Keratinocyte (primary cell): ENCODE measurements around the gene RNU5B-1. TPM values are rescaled to one million over a fixed set of nuclear protein-coding genes. Genes with fewer than 3 reads are reported as not detected.

Experiments
- DNase-seq: peaks from one replicate; pipeline ENCODE4 v3.0.0-alpha.2; 2011; ENCODE audit warnings: low read depth, missing footprints, low spot score
- FAIRE-seq: peaks from 2 replicates; lab custom pipeline; 2011; peaks lifted over from hg19 to GRCh38; lab: Jason Lieb, UNC
- H2AFZ ChIP-seq: 2 replicates; pipeline ENCODE4 v1.6.0; 2012; ENCODE audit warnings: low read length, control low read depth, inconsistent platforms; ENCODE audit not compliant: control insufficient read depth
- H3K27ac ChIP-seq: 2 replicates; pipeline ENCODE4 v1.5.1; 2011; ENCODE audit warnings: low read length; ENCODE audit not compliant: control insufficient read depth, insufficient read depth
- H3K27me3 ChIP-seq: 3 replicates; pipeline ENCODE4 v1.6.0; 2011; ENCODE audit warnings: low read length; ENCODE audit not compliant: control insufficient read depth, insufficient read depth; ENCODE audit errors: extremely low read depth
- H3K36me3 ChIP-seq, 2 experiments: 2 replicates in 1 of 2; 3 replicates in 1 of 2; pipeline ENCODE4 v1.5.1; 2011; ENCODE audit warnings: low read length in 2 of 2, mild to moderate bottlenecking in 1 of 2; ENCODE audit not compliant: control insufficient read depth in 2 of 2, insufficient read depth in 2 of 2; ENCODE audit errors: extremely low read depth in 1 of 2
- H3K4me1 ChIP-seq: 3 replicates; pipeline ENCODE4 v1.5.1; 2011; ENCODE audit warnings: low read length; ENCODE audit not compliant: control insufficient read depth, insufficient read depth; ENCODE audit errors: extremely low read depth
- H3K4me2 ChIP-seq: 3 replicates; pipeline ENCODE4 v1.6.0; 2011; ENCODE audit warnings: low read depth, low read length; ENCODE audit not compliant: control insufficient read depth, insufficient read depth; ENCODE audit errors: extremely low read depth
- H3K4me3 ChIP-seq, 3 experiments: fragments of 200-600 bp in 1 of 3; sonication (generic) in 1 of 3; 2 replicates in 2 of 3; 3 replicates in 1 of 3; pipeline ENCODE4 v1.5.1; 2011 to 2016; ENCODE audit warnings: low read length in 3 of 3, mild to moderate bottlenecking in 3 of 3, control low read depth in 2 of 3, inconsistent platforms in 1 of 3, low read depth in 1 of 3, mixed read lengths in 1 of 3, mixed run types in 1 of 3, moderate library complexity in 1 of 3; ENCODE audit not compliant: control insufficient read depth in 2 of 3, insufficient read depth in 2 of 3; ENCODE audit errors: extremely low read depth in 1 of 3
- H3K79me2 ChIP-seq: 2 replicates; pipeline ENCODE4 v1.6.0; 2012; ENCODE audit warnings: low read length; ENCODE audit not compliant: control insufficient read depth, insufficient read depth
- H3K9ac ChIP-seq: 3 replicates; pipeline ENCODE4 v1.6.0; 2011; ENCODE audit warnings: low read length; ENCODE audit not compliant: control insufficient read depth, insufficient read depth; ENCODE audit errors: extremely low read depth
- H3K9me1 ChIP-seq: 3 replicates; pipeline ENCODE4 v1.6.0; 2011; ENCODE audit warnings: low read length; ENCODE audit not compliant: control insufficient read depth, insufficient read depth; ENCODE audit errors: extremely low read depth
- H3K9me3 ChIP-seq: 2 replicates; pipeline ENCODE4 v1.5.1; 2012; ENCODE audit warnings: low read depth, low read length; ENCODE audit not compliant: control insufficient read depth
- H4K20me1 ChIP-seq: 3 replicates; pipeline ENCODE4 v1.6.0; 2011; ENCODE audit warnings: low read length; ENCODE audit not compliant: control insufficient read depth, insufficient read depth; ENCODE audit errors: extremely low read depth
- CTCF ChIP-seq, 3 experiments: IDR thresholded peaks in 1 of 3; conservative IDR thresholded peaks in 1 of 3; optimal IDR thresholded peaks in 1 of 3; 2 replicates in 2 of 3; 3 replicates in 1 of 3; pipeline versions ENCODE3 to v1.5.1; 2011; ENCODE audit warnings: low read length in 3 of 3, mild to moderate bottlenecking in 3 of 3, moderate library complexity in 2 of 3, control low read depth in 1 of 3, inconsistent platforms in 1 of 3; ENCODE audit not compliant: insufficient read depth in 2 of 3; ENCODE audit errors: extremely low read depth in 1 of 3
- EZH2 ChIP-seq: IDR thresholded peaks from one replicate; pipeline ENCODE4 v1.6.1; 2012; ENCODE audit warnings: inconsistent platforms, mild to moderate bottlenecking, low read length, moderate library complexity
- dilution Hi-C: fragments of 300-500 bp; cut with MboI; formaldehyde crosslinking; loops from one replicate; pipeline ENCODE4 v1.7.0; 2020; ENCODE audit warnings: low sequenced_read_pairs; ENCODE audit not compliant: extremely low pct_ligation_motif_present
- polyA plus RNA-seq, 5 experiments: library from polyadenylated mRNA; depleted of rRNA in 3 of 5; stranded (reverse) in 3 of 5; stranded (forward) in 1 of 5; unstranded in 1 of 5; fragments of >200 nt; gene quantifications; 1 replicate in 1 of 5; 2 replicates in 3 of 5; 3 replicates in 1 of 5; pipeline versions ENCODE4 v1.2.1 to v1.2.3, GENCODE V29; 2011 to 2012; ENCODE audit warnings: missing spikeins in 2 of 5, low read depth in 1 of 5, low replicate concordance in 1 of 5

The RNU5B-1 gene
- polyA plus RNA-seq, 1 donor (not counting 4 experiments of a cell fraction or from before 2014, with no cell fraction given), result not detected

- Histone ChIP-seq H3K4me2 (no peak overlapping the region), H4K20me1 (no peaks in the 10 kb centered on the region), H3K27me3 (peaks cover 30% of the 10 kb centered on the region), H3K79me2 (no peaks in the 10 kb centered on the region), H3K4me3 (no peak overlapping the region), H2AFZ (no peak overlapping the region), H3K4me1 (no peaks in the 10 kb centered on the region), H3K9me1 (no peaks in the 10 kb centered on the region), H3K9me3 (no peaks in the 10 kb centered on the region), H3K27ac (no peak overlapping the region), H3K9ac (no peak overlapping the region), H3K36me3 (no peaks in the 10 kb centered on the region)
- TF ChIP-seq EZH2 (no peak), CTCF (optimal IDR thresholded peaks at IDR 0.05 in 1 of 3, IDR thresholded peaks at IDR 0.05 in 1 of 3, conservative IDR thresholded peaks at IDR 0.05 in 1 of 3; ENCODE audit: extremely low read depth in 1 of 3, insufficient read depth in 2 of 3, low read length in 3 of 3) (no peak)
- dilution Hi-C loops, result no loop called here
- DNase-seq, result no peak
- FAIRE-seq, result no peak
Measured at GRCh38 chr15:65338366-65338765, 33.9 kb downstream of the RNU5B-1 start.

- Histone ChIP-seq H4K20me1 (no peaks in the 10 kb centered on the region), H3K9me3 (no peaks in the 10 kb centered on the region), H3K9ac (no peak overlapping the region), H3K79me2 (no peaks in the 10 kb centered on the region), H3K27ac (no peak overlapping the region), H3K4me3 (no peak overlapping the region), H3K27me3 (peaks cover 25% of the 10 kb centered on the region), H2AFZ (no peak overlapping the region), H3K4me2 (no peak overlapping the region), H3K4me1 (no peaks in the 10 kb centered on the region), H3K36me3 (no peaks in the 10 kb centered on the region), H3K9me1 (no peaks in the 10 kb centered on the region)
- no peak for FAIRE-seq
- dilution Hi-C loops, result no loop called here
- DNase-seq, result no peak
- TF ChIP-seq EZH2 (no peak), CTCF (optimal IDR thresholded peaks at IDR 0.05 in 1 of 3, IDR thresholded peaks at IDR 0.05 in 1 of 3, conservative IDR thresholded peaks at IDR 0.05 in 1 of 3; ENCODE audit: extremely low read depth in 1 of 3, insufficient read depth in 2 of 3, low read length in 3 of 3) (no peak)
Measured at GRCh38 chr15:65338823-65339222, 34.3 kb downstream of the RNU5B-1 start.
